Measurements from ENCODE around the gene NMNAT1. TPM values are rescaled to one million over a fixed set of nuclear protein-coding genes. Genes with fewer than 3 reads are reported as not detected.
"Not testable (repeated sequence)": the region's sequence is repeated elsewhere in the genome, so short reads cannot be mapped to it uniquely, and the experiment has no call there.

Gene NMNAT1
- total RNA-seq, 2 experiments from 2014 or later = 11.3 to 13.8 TPM

- CTCF ChIA-PET = no interaction called here
- POLR2A ChIA-PET = no interaction called here
Measured at GRCh38 chr1:9996624-9997582, 53.6 kb downstream of the NMNAT1 start, which contains the start of gene RBP7. Gene RBP7, plus strand, starts transcription at chr1:9997228. Its CDS starts 31 bp downstream, at chr1:9997259.

GRCh38 chr1:10001016-10001665, 57.9 kb downstream of the NMNAT1 start:
- ChIA-PET POLR2A (no interaction called here), CTCF (no interaction called here)

GRCh38 chr1:10005248-10005647, 62.0 kb downstream of the NMNAT1 start:
- CTCF ChIA-PET = not testable (repeated sequence)

GRCh38 chr1:10007169-10007568, 63.9 kb downstream of the NMNAT1 start:
- ChIA-PET POLR2A (no interaction called here), CTCF (no interaction called here)

More at GRCh38 chr1:10005248-10005647, 62.0 kb downstream of the NMNAT1 start:
- POLR2A ChIA-PET = not testable (repeated sequence)

GRCh38 chr1:10014016-10014415, 70.7 kb downstream of the NMNAT1 start:
- POLR2A ChIA-PET = no interaction called here
- CTCF ChIA-PET = no interaction called here

GRCh38 chr1:10019561-10019960, 76.3 kb downstream of the NMNAT1 start:
- POLR2A ChIA-PET = no interaction called here
- CTCF ChIA-PET = no interaction called here

- ChIA-PET CTCF (no interaction called here), POLR2A (no interaction called here)
Measured at GRCh38 chr1:10020086-10020485, 76.8 kb downstream of the NMNAT1 start.

- CTCF ChIA-PET = interaction anchor here (0.6 to 0.7 kb wide), 2 partner anchors 24 to 310 kb away, joined by 3 read pairs; no protein-coding TSS in a partner anchor
- POLR2A ChIA-PET = not testable (repeated sequence)
Measured at GRCh38 chr1:10020678-10021077, 77.4 kb downstream of the NMNAT1 start.

GRCh38 chr1:10021992-10022391, 78.7 kb downstream of the NMNAT1 start:
- CTCF ChIA-PET, POLR2A ChIA-PET: not testable (repeated sequence)

GRCh38 chr1:10022656-10023055, 79.4 kb downstream of the NMNAT1 start:
- CTCF ChIA-PET = no interaction called here
- POLR2A ChIA-PET = no interaction called here

GRCh38 chr1:10025354-10025753, 82.1 kb downstream of the NMNAT1 start:
- ChIA-PET POLR2A (interaction anchor here (0.6 kb wide), 1 partner anchor 19 kb away, joined by 5 read pairs; no protein-coding TSS in a partner anchor), CTCF (interaction anchor here (0.6 to 0.7 kb wide), 3 partner anchors 127 to 884 kb away, joined by 3 read pairs; no protein-coding TSS in a partner anchor)

- ChIA-PET CTCF (no interaction called here), POLR2A (no interaction called here)
Measured at GRCh38 chr1:10027027-10027426, 83.8 kb downstream of the NMNAT1 start.

GRCh38 chr1:10028956-10029500, 85.8 kb downstream of the NMNAT1 start:
- CTCF ChIA-PET, POLR2A ChIA-PET: not testable (repeated sequence)

- ChIA-PET POLR2A (no interaction called here), CTCF (interaction anchor here (0.6 kb wide), 1 partner anchor 81 kb away, joined by 3 read pairs; no protein-coding TSS in a partner anchor)
Measured at GRCh38 chr1:10031461-10031860, 88.2 kb downstream of the NMNAT1 start.

GRCh38 chr1:10032590-10033358, 89.5 kb downstream of the NMNAT1 start, which contains the start of gene UBE4B:
Gene UBE4B, plus strand, starts transcription at chr1:10032958. Its CDS starts 713 bp downstream, at chr1:10033671.
- POLR2A ChIA-PET = no interaction called here
- CTCF ChIA-PET = interaction anchor here (1.0 to 1.4 kb wide), 4 partner anchors 23 to 398 kb away, joined by 3 to 6 read pairs (median 4); no protein-coding TSS in a partner anchor

- ChIA-PET CTCF (interaction anchor here (1.0 to 1.4 kb wide), 4 partner anchors 22 to 397 kb away, joined by 3 to 6 read pairs (median 4); no protein-coding TSS in a partner anchor), POLR2A (no interaction called here)
Measured at GRCh38 chr1:10033359-10033845, 90.1 kb downstream of the NMNAT1 start.

Data from activated CD8-positive, alpha-beta memory T cell treated with anti-CD3 and anti-CD28 coated beads for 36 hours (primary cell).